ENCODE data around the gene PTPN4. TPM values are rescaled to one million over a fixed set of nuclear protein-coding genes. Genes with fewer than 3 reads are reported as not detected.

The PTPN4 gene
- polyA plus RNA-seq, 1 donor from 2014 or later: 22.0 TPM

DNA sequence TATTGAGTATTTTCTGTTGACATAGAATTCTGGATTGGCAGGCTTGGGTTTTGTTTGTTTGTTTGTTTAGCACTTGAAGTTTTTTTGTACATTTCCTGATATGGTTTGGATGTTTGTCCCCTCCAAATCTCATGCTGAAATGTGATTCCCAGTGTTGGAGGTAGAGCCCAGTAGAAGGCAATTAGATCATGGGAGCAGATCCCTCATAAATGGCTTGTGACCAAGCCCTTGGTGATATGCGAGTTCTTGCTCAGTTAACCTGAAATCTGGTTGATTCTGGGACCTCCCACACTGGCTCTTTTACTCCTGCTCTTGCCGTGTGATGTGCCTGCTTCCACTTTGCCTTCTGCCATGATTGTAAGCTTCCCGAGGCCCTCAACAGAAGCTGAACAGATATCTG lies 98.0 kb downstream of the PTPN4 start:
- no peaks in the 10 kb centered on the region for H3F3A ChIP-seq (ENCODE audit: insufficient read depth, low read length, poor library complexity, severe bottlenecking)
- no peak overlapping the region for H3K9ac ChIP-seq (ENCODE audit: low read length)
- H2AFZ ChIP-seq (ENCODE audit: low read depth, low read length): no peak overlapping the region
- no peaks in the 10 kb centered on the region for H4K20me1 ChIP-seq (ENCODE audit: insufficient read depth)
- no peak overlapping the region for H3K4me3 ChIP-seq (ENCODE audit: low read length)
- H3K4me2 ChIP-seq (ENCODE audit: low read length): no peak overlapping the region
- no peaks in the 10 kb centered on the region for H3K27me3 ChIP-seq (ENCODE audit: insufficient read depth, low read depth, low read length)
- no peaks in the 10 kb centered on the region for H3K9me3 ChIP-seq (ENCODE audit: low read length)
- no peaks in the 10 kb centered on the region for H3K36me3 ChIP-seq (ENCODE audit: insufficient read depth, low read length)
- H3K27ac ChIP-seq (ENCODE audit: low read length): no peak overlapping the region
- H3K9me2 ChIP-seq (ENCODE audit: insufficient read depth, low read length): no peaks in the 10 kb centered on the region
- peaks cover 9% of the 10 kb centered on the region for H3K79me2 ChIP-seq (replicated peaks; ENCODE audit: insufficient read depth, low read length)
- TF ChIP-seq SMC3 (conservative IDR thresholded peaks at IDR 0.05; ENCODE audit: poor library complexity) (no peak), RAD21 (conservative IDR thresholded peaks at IDR 0.05) (no peak), MXI1 (conservative IDR thresholded peaks at IDR 0.05; ENCODE audit: poor library complexity, severe bottlenecking) (no peak), EP300 (conservative IDR thresholded peaks at IDR 0.05; ENCODE audit: poor library complexity, severe bottlenecking) (no peak), POLR2AphosphoS5 (IDR thresholded peaks at IDR 0.05) (no peak), TAF1 (IDR thresholded peaks at IDR 0.05; ENCODE audit: low read depth) (no peak), EZH2 (IDR thresholded peaks at IDR 0.05; ENCODE audit: borderline replicate concordance, insufficient read depth, low read length, poor library complexity, severe bottlenecking) (no peak)
- TF ChIP-seq, protein P1, sequence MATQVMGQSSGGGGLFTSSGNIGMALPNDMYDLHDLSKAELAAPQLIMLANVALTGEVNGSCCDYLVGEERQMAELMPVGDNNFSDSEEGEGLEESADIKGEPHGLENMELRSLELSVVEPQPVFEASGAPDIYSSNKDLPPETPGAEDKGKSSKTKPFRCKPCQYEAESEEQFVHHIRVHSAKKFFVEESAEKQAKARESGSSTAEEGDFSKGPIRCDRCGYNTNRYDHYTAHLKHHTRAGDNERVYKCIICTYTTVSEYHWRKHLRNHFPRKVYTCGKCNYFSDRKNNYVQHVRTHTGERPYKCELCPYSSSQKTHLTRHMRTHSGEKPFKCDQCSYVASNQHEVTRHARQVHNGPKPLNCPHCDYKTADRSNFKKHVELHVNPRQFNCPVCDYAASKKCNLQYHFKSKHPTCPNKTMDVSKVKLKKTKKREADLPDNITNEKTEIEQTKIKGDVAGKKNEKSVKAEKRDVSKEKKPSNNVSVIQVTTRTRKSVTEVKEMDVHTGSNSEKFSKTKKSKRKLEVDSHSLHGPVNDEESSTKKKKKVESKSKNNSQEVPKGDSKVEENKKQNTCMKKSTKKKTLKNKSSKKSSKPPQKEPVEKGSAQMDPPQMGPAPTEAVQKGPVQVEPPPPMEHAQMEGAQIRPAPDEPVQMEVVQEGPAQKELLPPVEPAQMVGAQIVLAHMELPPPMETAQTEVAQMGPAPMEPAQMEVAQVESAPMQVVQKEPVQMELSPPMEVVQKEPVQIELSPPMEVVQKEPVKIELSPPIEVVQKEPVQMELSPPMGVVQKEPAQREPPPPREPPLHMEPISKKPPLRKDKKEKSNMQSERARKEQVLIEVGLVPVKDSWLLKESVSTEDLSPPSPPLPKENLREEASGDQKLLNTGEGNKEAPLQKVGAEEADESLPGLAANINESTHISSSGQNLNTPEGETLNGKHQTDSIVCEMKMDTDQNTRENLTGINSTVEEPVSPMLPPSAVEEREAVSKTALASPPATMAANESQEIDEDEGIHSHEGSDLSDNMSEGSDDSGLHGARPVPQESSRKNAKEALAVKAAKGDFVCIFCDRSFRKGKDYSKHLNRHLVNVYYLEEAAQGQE (IDR thresholded peaks at IDR 0.05; ENCODE audit: borderline replicate concordance): no peak
- TF ChIP-seq, protein P2, sequence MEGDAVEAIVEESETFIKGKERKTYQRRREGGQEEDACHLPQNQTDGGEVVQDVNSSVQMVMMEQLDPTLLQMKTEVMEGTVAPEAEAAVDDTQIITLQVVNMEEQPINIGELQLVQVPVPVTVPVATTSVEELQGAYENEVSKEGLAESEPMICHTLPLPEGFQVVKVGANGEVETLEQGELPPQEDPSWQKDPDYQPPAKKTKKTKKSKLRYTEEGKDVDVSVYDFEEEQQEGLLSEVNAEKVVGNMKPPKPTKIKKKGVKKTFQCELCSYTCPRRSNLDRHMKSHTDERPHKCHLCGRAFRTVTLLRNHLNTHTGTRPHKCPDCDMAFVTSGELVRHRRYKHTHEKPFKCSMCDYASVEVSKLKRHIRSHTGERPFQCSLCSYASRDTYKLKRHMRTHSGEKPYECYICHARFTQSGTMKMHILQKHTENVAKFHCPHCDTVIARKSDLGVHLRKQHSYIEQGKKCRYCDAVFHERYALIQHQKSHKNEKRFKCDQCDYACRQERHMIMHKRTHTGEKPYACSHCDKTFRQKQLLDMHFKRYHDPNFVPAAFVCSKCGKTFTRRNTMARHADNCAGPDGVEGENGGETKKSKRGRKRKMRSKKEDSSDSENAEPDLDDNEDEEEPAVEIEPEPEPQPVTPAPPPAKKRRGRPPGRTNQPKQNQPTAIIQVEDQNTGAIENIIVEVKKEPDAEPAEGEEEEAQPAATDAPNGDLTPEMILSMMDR (IDR thresholded peaks at IDR 0.05; ENCODE audit: poor library complexity, severe bottlenecking): no peak

DNA sequence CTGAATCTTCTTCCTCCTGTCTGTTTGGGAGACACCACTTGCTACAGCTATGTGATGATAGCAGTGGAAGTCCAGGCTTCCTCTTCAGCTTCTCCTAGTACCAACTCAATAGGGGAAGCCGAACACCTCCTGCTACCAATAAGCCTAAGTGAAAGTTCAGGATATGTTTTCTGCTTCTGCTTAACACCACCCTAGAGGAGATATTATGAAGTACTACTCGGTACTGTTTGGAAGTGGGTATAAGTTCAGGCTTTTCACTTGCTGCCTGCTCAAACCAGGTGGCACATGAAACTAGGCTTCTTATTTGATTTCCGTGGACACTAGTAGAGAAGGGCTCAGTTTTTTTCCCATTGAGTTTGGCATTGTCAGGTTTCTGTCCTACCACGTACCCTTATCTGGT lies 99.8 kb downstream of the PTPN4 start:
- H3K79me2 ChIP-seq (replicated peaks; ENCODE audit: insufficient read depth, low read length): peaks cover 6% of the 10 kb centered on the region
- H3K27me3 ChIP-seq (ENCODE audit: insufficient read depth, low read depth, low read length): no peaks in the 10 kb centered on the region
- no peak overlapping the region for H3K9ac ChIP-seq (ENCODE audit: low read length)
- H3K9me2 ChIP-seq (ENCODE audit: insufficient read depth, low read length): no peaks in the 10 kb centered on the region
- H3F3A ChIP-seq (ENCODE audit: insufficient read depth, low read length, poor library complexity, severe bottlenecking): no peaks in the 10 kb centered on the region
- H3K36me3 ChIP-seq (ENCODE audit: insufficient read depth, low read length): no peaks in the 10 kb centered on the region
- H3K27ac ChIP-seq (ENCODE audit: low read length): no peak overlapping the region
- H4K20me1 ChIP-seq (ENCODE audit: insufficient read depth): no peaks in the 10 kb centered on the region
- no peaks in the 10 kb centered on the region for H3K9me3 ChIP-seq (ENCODE audit: low read length)
- no peak overlapping the region for H3K4me2 ChIP-seq (ENCODE audit: low read length)
- no peak overlapping the region for H2AFZ ChIP-seq (ENCODE audit: low read depth, low read length)
- TF ChIP-seq EZH2 (IDR thresholded peaks at IDR 0.05; ENCODE audit: borderline replicate concordance, insufficient read depth, low read length, poor library complexity, severe bottlenecking) (no peak), POLR2AphosphoS5 (IDR thresholded peaks at IDR 0.05) (no peak), MXI1 (conservative IDR thresholded peaks at IDR 0.05; ENCODE audit: poor library complexity, severe bottlenecking) (no peak), RAD21 (conservative IDR thresholded peaks at IDR 0.05) (no peak), TAF1 (IDR thresholded peaks at IDR 0.05; ENCODE audit: low read depth) (no peak), EP300 (conservative IDR thresholded peaks at IDR 0.05; ENCODE audit: poor library complexity, severe bottlenecking) (no peak), SMC3 (conservative IDR thresholded peaks at IDR 0.05; ENCODE audit: poor library complexity) (no peak)
- TF ChIP-seq, protein P2 (IDR thresholded peaks at IDR 0.05; ENCODE audit: poor library complexity, severe bottlenecking): no peak
- no peak overlapping the region for H3K4me3 ChIP-seq (ENCODE audit: low read length)

All from neural cell (in vitro differentiated cells).